ENCODE results near the gene TTC3.

TTC3 gene

DNA sequence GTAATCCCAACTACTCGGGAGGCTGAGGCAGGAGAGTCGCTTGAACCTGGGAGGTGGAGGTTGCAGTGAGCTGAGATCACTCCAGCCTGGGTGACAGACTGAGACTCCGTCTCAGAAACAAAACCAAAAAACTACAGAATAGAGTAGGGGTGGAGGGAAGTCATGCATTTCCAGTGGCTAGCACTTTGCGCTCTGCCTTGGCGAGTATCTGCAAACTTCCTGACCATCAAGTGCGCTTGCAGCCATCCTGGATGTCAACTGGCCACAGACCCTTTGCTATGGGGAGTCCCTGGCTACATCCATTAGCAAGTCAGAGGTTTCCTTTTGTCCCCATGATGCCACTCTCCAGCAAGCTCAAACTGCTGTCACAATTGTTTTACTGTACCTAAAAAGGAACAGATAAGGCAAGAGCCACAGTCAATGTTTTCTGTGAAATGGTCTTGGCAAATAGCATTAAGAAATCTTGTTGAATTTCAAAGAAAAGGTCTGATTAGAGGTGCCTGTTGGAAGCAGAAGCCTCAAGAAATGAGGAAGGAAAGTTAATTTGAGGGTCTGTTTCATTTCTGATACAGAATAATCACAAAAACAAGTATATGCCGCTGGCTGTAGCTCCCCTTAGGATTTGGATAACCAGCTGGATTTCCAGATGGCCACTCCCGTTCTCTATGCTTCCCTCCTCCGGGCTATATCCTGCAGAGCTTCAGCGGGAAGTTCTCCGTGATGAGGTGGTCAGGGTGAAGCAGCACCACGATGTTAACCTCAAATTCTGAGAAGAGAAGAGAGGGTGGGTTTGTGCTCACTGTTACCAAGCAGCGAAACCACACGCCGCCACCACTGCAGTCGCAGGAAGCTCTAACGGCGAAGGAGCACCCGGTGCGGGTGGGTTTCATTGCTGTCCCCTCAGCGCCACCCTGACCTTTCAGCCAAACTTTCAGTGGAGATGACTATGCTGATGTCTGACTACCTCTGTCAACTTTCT, 152.1 kb downstream of the TTC3 start:
- Histone ChIP-seq H3K36me3 (replicated peaks) (peaks cover 32% of the 10 kb centered on the region), H3K4me3 (ENCODE audit: low read depth, low read length) (no peak overlapping the region), H3K27me3 (replicated peaks) (no peaks in the 10 kb centered on the region), H3K27ac (no peak overlapping the region)
- in situ Hi-C loops (cut with HindIII; ENCODE audit: low pct_ligation_motif_present, low sequenced_read_pairs), result no loop called here
- TF ChIP-seq, protein P1, sequence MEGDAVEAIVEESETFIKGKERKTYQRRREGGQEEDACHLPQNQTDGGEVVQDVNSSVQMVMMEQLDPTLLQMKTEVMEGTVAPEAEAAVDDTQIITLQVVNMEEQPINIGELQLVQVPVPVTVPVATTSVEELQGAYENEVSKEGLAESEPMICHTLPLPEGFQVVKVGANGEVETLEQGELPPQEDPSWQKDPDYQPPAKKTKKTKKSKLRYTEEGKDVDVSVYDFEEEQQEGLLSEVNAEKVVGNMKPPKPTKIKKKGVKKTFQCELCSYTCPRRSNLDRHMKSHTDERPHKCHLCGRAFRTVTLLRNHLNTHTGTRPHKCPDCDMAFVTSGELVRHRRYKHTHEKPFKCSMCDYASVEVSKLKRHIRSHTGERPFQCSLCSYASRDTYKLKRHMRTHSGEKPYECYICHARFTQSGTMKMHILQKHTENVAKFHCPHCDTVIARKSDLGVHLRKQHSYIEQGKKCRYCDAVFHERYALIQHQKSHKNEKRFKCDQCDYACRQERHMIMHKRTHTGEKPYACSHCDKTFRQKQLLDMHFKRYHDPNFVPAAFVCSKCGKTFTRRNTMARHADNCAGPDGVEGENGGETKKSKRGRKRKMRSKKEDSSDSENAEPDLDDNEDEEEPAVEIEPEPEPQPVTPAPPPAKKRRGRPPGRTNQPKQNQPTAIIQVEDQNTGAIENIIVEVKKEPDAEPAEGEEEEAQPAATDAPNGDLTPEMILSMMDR (IDR thresholded peaks at IDR 0.05; ENCODE audit: low read depth, low read length, missing control alignments), result no peak
- DNase-seq, result no peak

- DNase-seq, result no peak
- Histone ChIP-seq H3K36me3 (replicated peaks) (peaks cover 41% of the 10 kb centered on the region), H3K27ac (no peak overlapping the region), H3K4me3 (ENCODE audit: low read depth, low read length) (no peak overlapping the region), H3K27me3 (replicated peaks) (no peaks in the 10 kb centered on the region)
- in situ Hi-C loops (cut with HindIII; ENCODE audit: low pct_ligation_motif_present, low sequenced_read_pairs), result no loop called here
- TF ChIP-seq, protein P1 (IDR thresholded peaks at IDR 0.05; ENCODE audit: low read depth, low read length, missing control alignments), result no peak
Measured at GRCh38 chr21:37226041-37226920, 153.2 kb downstream of the TTC3 start.

GRCh38 chr21:37227071-37228002, 154.3 kb downstream of the TTC3 start:
- Histone ChIP-seq H3K27me3 (replicated peaks) (no peaks in the 10 kb centered on the region), H3K4me3 (ENCODE audit: low read depth, low read length) (no peak overlapping the region), H3K27ac (no peak overlapping the region), H3K36me3 (replicated peaks) (peaks cover 51% of the 10 kb centered on the region)
- no peak for DNase-seq
- TF ChIP-seq, protein P1 (IDR thresholded peaks at IDR 0.05; ENCODE audit: low read depth, low read length, missing control alignments), result no peak
- in situ Hi-C loops (cut with HindIII; ENCODE audit: low pct_ligation_motif_present, low sequenced_read_pairs), result no loop called here

GRCh38 chr21:37228003-37228400, 154.9 kb downstream of the TTC3 start:
- in situ Hi-C loops (cut with HindIII; ENCODE audit: low pct_ligation_motif_present, low sequenced_read_pairs), result no loop called here
- DNase-seq, result no peak
- TF ChIP-seq, protein P1 (IDR thresholded peaks at IDR 0.05; ENCODE audit: low read depth, low read length, missing control alignments), result no peak
- Histone ChIP-seq H3K27ac (no peak overlapping the region), H3K36me3 (replicated peaks) (peaks cover 56% of the 10 kb centered on the region), H3K4me3 (ENCODE audit: low read depth, low read length) (no peak overlapping the region), H3K27me3 (replicated peaks) (no peaks in the 10 kb centered on the region)

GRCh38 chr21:37230632-37231248, 157.7 kb downstream of the TTC3 start:
- Histone ChIP-seq H3K27me3 (replicated peaks) (no peaks in the 10 kb centered on the region), H3K4me3 (ENCODE audit: low read depth, low read length) (no peak overlapping the region), H3K36me3 (replicated peaks) (peaks cover 48% of the 10 kb centered on the region), H3K27ac (no peak overlapping the region)
- no peak for DNase-seq
- TF ChIP-seq, protein P1 (IDR thresholded peaks at IDR 0.05; ENCODE audit: low read depth, low read length, missing control alignments), result no peak
- in situ Hi-C loops (cut with HindIII; ENCODE audit: low pct_ligation_motif_present, low sequenced_read_pairs), result no loop called here

Measured in brain microvascular endothelial cell (primary cell).